HL-60 (cell line): ENCODE results near the gene THBS3.
"Not testable (repeated sequence)": the region's sequence is repeated elsewhere in the genome, so short reads cannot be mapped to it uniquely, and the experiment has no call there.

Experiments
- DNase-seq, 2 experiments: peaks; one replicate each; pipeline ENCODE4 v3.0.0-alpha.2; 2010 to 2020; ENCODE audit warnings: low read depth in 1 of 2, low spot score in 1 of 2
- H3K27ac ChIP-seq: fragments of 250-450 bp; sonication (Bioruptor Pico); replicated peaks from 2 replicates; pipeline ENCODE4 v1.5.1; 2020; ENCODE audit warnings: mild to moderate bottlenecking, moderate library complexity
- H3K27me3 ChIP-seq: fragments of 250-450 bp; sonication (Bioruptor Pico); 2 replicates; pipeline ENCODE4 v1.5.1; 2021; ENCODE audit warnings: mild to moderate bottlenecking, moderate library complexity; ENCODE audit not compliant: insufficient read depth, poor library complexity, severe bottlenecking
- H3K4me3 ChIP-seq: replicated peaks from 2 replicates; pipeline ENCODE4 v1.5.1; 2011; ENCODE audit warnings: mild to moderate bottlenecking, control low read depth, low read length; ENCODE audit not compliant: insufficient read depth
- GABPA ChIP-seq: IDR thresholded peaks from 2 replicates; pipeline ENCODE4 v1.6.1; 2012; ENCODE audit warnings: low read depth
- POLR2AphosphoS5 ChIP-seq: IDR thresholded peaks from 2 replicates; pipeline ENCODE4 v1.6.1; 2012; ENCODE audit warnings: low read depth
- SPI1 ChIP-seq: IDR thresholded peaks from 2 replicates; pipeline ENCODE4 v1.6.1; 2012; ENCODE audit warnings: low read depth, mild to moderate bottlenecking, borderline replicate concordance
- TF ChIP-seq, protein P1 (sequence below): IDR thresholded peaks from 2 replicates; pipeline ENCODE4 v1.6.1; 2012; ENCODE audit warnings: low read depth; ENCODE audit not compliant: insufficient replicate concordance
- TF ChIP-seq, protein P2 (sequence below): IDR thresholded peaks from one replicate; pipeline ENCODE4 v1.5.1; 2011; ENCODE audit warnings: low read length, control low read depth, inconsistent platforms; ENCODE audit not compliant: insufficient read depth

The THBS3 gene

DNA sequence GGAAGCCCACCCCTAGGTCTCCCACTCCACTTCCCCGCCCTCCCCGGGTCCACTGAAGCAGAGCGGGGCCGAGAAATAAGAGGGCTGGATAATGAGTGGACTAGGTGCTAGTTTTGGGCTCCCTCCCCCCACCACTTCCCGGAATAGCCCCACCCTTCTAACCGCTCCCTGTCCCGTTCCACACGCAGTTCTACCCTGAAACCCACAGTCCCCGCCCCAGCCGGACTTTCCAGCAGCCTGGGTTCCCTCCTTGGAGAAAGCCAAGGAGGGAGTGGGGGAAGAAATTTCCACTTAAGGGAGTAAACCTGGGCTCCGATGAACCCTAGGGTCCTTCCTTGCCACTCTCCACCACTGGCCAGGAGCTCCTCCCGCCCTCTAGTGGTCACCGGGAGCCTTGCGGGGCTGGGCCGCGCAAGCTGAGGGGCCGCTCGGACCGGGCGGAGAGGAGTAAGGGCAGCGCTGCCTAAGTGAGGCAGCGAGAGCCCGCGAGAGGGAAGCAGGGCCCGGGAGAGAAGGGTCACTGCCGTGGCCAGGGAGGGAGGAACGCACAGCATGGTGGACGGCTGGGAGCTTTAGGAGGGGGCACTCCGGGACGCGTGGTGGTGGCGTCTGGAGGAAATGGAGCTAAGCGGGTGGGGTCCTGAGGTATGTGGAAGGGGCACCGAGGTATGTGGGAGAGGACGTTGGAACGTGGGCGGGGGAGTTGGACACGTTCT, 14.3 kb downstream of the THBS3 start:
- Histone ChIP-seq H3K27me3 (no peaks in the 10 kb centered on the region), H3K27ac (peak overlapping the region; percentile 37), H3K4me3 (peak overlapping the region; percentile 25)
- DNase-seq = peak; percentile 83 to 86
- TF ChIP-seq, protein P1, sequence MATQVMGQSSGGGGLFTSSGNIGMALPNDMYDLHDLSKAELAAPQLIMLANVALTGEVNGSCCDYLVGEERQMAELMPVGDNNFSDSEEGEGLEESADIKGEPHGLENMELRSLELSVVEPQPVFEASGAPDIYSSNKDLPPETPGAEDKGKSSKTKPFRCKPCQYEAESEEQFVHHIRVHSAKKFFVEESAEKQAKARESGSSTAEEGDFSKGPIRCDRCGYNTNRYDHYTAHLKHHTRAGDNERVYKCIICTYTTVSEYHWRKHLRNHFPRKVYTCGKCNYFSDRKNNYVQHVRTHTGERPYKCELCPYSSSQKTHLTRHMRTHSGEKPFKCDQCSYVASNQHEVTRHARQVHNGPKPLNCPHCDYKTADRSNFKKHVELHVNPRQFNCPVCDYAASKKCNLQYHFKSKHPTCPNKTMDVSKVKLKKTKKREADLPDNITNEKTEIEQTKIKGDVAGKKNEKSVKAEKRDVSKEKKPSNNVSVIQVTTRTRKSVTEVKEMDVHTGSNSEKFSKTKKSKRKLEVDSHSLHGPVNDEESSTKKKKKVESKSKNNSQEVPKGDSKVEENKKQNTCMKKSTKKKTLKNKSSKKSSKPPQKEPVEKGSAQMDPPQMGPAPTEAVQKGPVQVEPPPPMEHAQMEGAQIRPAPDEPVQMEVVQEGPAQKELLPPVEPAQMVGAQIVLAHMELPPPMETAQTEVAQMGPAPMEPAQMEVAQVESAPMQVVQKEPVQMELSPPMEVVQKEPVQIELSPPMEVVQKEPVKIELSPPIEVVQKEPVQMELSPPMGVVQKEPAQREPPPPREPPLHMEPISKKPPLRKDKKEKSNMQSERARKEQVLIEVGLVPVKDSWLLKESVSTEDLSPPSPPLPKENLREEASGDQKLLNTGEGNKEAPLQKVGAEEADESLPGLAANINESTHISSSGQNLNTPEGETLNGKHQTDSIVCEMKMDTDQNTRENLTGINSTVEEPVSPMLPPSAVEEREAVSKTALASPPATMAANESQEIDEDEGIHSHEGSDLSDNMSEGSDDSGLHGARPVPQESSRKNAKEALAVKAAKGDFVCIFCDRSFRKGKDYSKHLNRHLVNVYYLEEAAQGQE = no peak
- no peak for TF ChIP-seq GABPA
- peak; percentile 17; the same call in 1 of the 2 replicates for TF ChIP-seq POLR2AphosphoS5
- TF ChIP-seq SPI1 = no peak
- TF ChIP-seq, protein P2, sequence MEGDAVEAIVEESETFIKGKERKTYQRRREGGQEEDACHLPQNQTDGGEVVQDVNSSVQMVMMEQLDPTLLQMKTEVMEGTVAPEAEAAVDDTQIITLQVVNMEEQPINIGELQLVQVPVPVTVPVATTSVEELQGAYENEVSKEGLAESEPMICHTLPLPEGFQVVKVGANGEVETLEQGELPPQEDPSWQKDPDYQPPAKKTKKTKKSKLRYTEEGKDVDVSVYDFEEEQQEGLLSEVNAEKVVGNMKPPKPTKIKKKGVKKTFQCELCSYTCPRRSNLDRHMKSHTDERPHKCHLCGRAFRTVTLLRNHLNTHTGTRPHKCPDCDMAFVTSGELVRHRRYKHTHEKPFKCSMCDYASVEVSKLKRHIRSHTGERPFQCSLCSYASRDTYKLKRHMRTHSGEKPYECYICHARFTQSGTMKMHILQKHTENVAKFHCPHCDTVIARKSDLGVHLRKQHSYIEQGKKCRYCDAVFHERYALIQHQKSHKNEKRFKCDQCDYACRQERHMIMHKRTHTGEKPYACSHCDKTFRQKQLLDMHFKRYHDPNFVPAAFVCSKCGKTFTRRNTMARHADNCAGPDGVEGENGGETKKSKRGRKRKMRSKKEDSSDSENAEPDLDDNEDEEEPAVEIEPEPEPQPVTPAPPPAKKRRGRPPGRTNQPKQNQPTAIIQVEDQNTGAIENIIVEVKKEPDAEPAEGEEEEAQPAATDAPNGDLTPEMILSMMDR = peak; percentile 86

DNA sequence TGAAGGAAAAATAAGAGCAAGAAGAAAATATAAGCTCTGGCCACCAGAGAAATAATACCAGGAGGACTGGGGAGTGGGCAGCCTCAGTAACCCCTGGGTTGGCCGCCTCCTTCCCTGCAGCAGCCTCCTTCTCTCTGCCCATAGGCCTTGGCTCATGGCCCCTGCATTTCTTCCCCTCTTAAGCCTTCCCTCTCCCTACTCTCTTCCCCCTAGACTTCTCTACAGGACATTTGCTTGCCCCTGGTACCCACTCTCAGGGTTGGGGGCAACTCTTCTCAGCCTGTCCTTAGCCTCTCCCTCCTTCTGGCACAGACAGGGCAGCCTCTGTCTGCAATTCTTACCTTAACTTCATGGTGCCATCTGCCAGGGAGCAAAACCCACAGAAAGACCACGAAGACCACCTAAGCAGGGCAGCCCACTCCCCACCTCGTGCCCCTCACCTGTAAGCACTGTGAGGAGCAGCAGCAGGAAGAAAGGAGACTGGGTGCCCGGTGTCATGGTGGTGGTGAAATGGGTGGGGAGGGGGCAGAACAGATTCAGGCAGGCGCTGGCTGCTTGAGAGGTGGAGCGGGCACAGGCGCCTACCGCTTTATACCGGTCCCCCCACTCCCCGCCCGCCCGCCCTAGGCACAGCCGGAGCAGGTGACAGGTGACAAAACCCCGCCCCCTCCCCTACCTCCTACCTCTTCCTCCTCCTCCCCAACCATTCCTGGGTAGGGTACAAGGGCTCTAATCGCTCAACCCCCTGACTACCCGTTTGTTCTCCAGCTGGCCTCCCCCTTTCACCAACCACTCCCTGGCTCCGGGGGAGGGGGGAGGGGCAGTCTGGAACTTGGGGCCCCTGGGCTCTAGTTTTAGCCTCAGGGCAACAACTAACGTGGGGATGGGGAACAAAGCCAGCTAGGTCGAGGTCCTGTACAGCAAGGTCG, 15.1 kb downstream of the THBS3 start:
- DNase-seq = peak in 1 of 2 experiments; percentile 33
- Histone ChIP-seq H3K27me3 (no peaks in the 10 kb centered on the region), H3K27ac (peak overlapping the region; percentile 37), H3K4me3 (peak overlapping the region; percentile 25)
- TF ChIP-seq GABPA (no peak), POLR2AphosphoS5 (no peak), SPI1 (no peak)
- TF ChIP-seq, protein P1 = no peak
- TF ChIP-seq, protein P2 = no peak

DNA sequence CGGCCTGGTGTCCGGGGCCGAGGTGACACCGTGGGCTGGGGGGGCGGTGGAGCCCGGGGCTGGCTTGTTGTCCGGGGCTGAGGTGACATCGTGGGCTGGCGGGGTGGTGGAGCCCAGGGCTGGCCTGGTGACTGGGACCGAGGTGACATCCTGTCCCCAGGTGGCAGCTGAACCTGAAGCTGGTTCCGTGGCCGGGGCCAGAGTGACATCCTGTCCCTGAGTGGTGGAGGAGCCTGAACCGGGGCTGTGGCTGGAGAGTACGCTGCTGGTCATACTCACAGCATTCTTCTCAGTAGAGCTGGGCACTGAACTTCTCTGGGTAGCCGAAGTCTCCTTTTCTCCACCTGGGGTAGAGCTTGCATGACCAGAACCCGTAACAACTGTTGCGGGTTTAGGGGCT, 15.8 kb downstream of the THBS3 start:
- H3K4me3 ChIP-seq = no peak overlapping the region
- DNase-seq = no peak
- TF ChIP-seq SPI1 (no peak), GABPA (no peak)
- TF ChIP-seq, protein P2 = no peak
- TF ChIP-seq, protein P1 = no peak
- no peak overlapping the region for H3K27ac ChIP-seq
- no peaks in the 10 kb centered on the region for H3K27me3 ChIP-seq

DNA sequence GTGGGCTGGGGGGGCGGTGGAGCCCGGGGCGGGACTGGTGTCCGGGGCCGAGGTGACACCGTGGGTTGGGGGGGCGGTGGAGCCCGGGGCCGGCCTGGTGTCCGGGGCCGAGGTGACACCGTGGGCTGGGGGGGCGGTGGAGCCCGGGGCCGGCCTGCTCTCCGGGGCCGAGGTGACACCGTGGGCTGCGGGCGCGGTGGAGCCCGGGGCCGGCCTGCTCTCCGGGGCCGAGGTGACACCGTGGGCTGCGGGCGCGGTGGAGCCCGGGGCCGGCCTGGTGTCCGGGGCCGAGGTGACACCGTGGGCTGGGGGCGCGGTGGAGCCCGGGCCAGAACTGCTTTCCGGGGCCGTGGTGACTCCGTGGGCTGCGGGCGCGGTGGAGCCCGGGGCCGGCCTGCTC, 17.8 kb downstream of the THBS3 start:
- not testable (repeated sequence) for H3K27ac ChIP-seq, DNase-seq, H3K27me3 ChIP-seq, H3K4me3 ChIP-seq
